GM19455 (cell line): ENCODE results near the gene TEKT3.

Experiments used
- ATAC-seq: cut with Tn5 transposase; IDR thresholded peaks from one replicate; pipeline ENCODE4 v1.9.1; 2021; ENCODE audit not compliant: unreplicated experiment

Gene TEKT3

DNA sequence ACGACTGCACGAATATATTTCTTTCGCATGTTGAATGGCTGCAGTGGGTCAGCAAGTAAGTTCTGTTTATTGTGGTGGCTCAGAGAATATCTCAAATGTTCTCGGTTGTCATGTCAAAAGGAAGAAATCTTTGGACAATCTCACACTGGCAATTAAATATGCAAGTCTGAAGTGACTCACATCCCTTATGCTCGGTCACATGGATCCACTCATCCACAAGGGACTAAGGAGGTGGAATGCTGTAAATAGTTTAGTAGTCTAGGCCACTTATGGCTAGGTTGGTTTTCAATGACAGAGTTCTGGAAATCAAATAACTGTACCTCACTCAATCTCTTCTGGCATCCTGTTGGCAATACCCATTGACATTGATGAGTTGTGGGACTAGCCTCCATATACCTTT is 43.2 kb downstream of the TEKT3 start:
- no peak for ATAC-seq

DNA sequence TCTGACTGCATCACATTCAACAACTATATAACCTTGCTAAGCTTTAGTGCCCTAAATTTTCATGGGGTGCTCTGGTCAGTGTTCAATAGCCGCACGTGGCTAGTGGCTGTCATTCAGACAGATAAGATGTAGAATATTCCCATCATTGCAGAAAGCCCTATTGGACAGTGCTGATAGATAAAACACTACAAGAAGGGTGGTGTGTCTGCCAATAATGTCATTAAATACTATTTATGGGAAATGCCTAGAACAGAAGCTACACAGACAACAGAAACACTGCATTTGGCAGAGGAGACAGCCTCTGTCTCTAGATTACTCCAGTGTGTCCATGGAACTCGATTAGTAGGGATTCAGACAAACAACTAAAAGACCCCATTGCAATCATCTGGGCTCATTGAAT is 47.8 kb downstream of the TEKT3 start:
- no peak for ATAC-seq

GRCh38 chr17:15291674-15292361 is 49.6 kb downstream of the TEKT3 start:
- no peak for ATAC-seq

DNA sequence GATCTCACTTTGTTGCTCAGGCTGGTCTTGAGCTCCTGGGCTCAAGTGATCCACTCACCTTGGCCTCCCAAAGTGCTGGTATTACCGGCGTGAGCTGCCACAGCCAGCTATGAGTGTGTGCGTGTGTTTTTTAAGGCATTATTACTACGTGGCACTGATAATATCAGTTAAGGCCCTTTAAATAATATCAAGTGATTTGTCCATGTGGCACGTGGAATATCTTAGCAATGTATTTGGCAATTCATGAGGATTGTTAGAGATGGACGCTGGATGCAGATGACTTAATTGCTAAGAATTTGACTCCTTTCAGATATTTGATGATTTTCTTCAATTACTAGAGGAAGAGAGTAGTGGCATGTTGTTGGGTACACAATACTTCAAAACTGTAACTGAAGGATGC is 50.8 kb downstream of the TEKT3 start:
- ATAC-seq = no peak

GRCh38 chr17:15289285-15290183 is 51.9 kb downstream of the TEKT3 start:
- ATAC-seq = no peak

DNA sequence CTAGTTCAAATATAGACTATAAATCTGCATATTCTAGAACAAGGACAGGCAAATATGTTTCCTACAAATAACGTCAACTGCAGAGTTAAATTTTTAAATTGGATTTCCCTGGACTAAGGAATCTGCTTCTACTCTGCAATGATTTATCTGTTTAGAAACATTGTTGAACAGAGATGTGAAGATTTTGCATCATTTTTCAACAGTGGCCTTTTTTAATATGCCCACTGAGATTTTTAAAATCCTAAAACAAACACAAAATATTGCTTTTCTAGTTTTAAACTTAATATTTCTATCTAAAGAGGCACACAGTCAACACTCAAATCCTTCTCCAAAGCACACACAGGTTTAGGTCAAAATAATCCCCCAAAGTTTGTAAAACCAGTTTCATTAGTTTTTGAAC is 52.5 kb downstream of the TEKT3 start:
- no peak for ATAC-seq

DNA sequence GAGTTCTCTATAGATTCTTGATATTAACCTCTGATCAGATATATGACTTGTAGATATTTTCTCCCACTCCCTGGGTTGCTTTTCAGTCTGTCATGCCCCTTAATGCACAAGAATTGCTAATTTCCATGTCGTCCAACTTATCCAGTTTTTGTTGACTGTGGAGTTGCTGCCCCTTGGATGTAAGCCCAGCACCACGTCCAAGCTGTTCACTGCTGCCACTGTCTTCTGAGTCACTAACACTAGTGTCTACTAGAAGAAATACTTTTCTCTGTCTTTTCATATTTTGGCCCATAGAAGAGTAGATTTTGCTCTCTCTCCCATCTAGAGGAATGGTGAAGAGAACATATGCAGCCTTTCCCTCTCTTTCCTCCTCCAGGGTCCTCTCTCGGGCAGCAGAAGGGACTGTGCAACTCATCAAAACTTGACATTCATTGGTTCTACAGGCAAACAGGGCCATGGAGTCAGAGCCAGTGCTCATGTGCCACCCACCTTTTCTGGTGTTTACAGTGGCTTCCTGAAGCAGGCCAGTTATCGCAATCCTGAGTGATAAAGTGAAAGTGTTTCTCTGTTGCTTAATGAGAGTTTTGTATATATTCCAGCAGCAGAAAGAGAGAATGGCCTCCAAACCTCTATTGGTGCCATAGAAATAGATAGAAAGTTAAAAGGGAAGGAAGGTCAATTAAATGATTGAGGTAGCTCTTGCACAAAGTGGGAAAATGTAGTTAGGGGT is 53.7 kb downstream of the TEKT3 start:
- no peak for ATAC-seq

GRCh38 chr17:15285466-15285865 is 55.9 kb downstream of the TEKT3 start:
- no peak for ATAC-seq

DNA sequence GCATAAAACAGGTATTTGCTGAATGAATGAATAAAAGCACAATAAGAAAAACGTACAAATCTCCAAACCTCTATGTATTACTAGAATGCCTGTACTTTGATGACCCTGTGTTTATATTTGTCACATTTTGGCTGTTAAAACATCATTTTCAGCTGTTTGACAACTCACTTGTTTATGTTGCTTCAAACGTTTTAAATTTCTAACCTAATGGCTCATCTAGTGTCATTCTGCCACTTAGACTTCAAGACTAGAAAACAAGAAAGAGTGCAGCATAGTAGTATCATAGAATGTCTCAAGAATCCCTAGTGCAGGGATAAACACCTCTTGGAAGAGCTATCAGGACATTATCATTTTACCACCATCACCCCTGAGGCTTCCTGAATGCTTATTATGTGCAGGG is 56.9 kb downstream of the TEKT3 start:
- ATAC-seq = no peak

DNA sequence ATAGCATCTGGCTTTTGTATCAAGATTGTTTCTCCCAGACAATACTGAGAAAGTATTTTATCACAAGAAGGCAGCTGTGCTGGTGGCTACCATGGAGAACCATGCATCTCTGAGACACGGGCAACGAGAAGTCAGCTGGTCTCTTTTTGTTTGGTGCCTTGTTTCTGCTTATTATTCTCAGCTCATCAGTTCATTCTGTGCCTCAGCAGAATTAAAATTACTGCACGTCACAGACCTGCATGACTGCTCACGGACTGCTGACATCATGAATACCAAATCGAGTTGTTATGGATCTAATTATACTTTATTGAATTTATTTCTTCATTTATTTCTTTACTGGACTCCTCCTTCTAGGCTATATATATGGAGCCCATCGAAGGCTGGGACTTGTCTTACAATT is 57.3 kb downstream of the TEKT3 start:
- no peak for ATAC-seq

- ATAC-seq = no peak
Measured at GRCh38 chr17:15281909-15282308, 59.5 kb downstream of the TEKT3 start.

DNA sequence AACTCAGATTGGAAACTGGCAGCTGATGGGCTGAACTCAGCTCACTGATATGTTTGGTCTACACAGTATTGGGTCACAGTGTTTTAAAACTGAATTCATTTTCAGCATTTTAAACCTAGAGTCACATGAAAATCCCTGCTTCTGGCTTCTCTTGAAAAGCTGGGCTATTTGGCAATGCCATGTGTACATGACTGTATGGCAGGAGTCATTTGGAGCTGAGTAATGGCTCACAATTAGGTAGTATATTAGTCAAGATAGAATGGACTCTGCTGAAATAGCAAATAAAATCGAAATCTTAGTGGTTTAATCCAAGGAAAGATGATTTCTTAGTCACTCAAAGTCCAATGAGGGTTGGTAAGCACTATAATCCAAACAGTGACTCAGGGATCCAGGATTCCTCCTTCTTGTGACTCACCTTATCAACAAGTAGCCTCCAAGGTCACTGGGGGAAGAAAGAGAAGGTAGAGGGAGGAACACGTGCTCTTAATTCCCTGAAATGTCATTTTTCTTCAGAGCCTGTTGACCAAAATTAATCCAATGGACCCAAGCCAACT is 62.4 kb downstream of the TEKT3 start:
- ATAC-seq = no peak

DNA sequence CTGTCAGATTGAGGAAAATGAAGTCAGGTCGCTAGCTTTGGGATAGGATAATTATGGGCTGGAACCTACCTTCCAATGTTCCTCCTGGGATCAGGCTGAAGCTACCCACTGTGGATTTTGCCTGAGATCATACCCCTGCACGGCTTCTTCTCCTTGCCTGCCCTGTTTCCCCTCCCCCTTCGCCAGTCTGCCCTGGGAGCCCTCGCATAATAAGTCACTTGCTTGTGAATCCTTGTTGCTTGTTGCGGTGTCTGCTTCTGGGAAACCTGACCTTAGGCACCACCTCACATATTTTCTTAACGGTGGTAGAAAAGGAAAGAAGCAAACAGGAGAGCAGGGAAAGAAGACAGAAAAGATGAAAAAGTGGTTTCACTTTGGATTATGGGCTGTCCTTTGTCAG is 63.0 kb downstream of the TEKT3 start:
- no peak for ATAC-seq

GRCh38 chr17:15274017-15274416 is 67.4 kb downstream of the TEKT3 start:
- ATAC-seq = no peak

DNA sequence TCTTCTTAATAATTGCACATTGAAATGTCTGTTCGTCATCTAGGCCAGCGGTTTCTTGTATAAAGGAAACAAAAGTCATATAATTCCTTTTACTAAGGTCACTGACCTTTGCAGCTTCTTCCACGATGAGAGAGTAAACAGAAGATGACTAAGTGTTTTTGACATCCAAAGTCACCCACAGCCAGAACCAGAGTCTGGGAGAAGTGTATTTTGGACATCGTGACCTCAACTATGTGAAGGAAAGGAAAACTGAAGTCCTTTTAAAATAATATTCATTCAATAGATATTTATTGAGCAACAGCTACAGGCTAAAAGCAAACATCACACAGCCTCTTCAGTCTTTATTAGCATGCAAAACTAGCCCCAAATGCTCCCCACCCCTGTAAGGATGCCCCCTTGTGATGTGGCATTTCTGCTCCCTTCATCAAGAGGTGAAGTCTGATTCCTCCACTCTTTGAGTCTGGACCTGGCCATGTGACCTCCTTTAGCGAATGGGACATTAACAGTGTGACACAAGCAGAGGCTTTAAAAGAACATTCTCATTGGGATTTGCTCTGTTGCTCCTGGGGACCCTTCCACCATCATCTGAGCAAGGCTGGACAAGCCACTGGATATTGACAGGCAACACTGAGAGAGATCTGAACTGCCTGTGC is 68.1 kb downstream of the TEKT3 start:
- ATAC-seq = no peak

DNA sequence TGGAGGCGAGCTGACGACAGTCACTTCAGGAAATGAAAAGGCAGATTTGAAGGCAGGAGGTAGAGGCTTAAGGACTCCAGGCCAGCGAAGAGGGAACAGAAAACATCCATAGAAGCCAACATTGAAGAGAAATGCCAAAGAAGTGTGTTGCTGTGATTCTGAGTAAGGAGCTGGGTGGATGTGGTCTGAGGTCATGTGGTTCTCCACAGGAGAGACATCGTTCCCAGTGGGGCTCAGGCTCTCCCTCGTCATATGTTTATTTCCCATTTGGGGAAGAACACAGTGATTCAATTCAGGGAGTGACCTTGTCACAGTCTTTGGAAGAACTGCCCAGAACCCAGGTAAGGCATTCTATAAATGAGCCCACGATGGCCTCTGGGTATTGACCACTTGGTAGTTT is 69.7 kb downstream of the TEKT3 start:
- no peak for ATAC-seq

GRCh38 chr17:15270628-15271381 is 70.6 kb downstream of the TEKT3 start:
- ATAC-seq = no peak

- ATAC-seq = no peak
Measured at GRCh38 chr17:15269780-15270089, 71.7 kb downstream of the TEKT3 start.

- no peak for ATAC-seq
Measured at GRCh38 chr17:15269087-15269779, 72.2 kb downstream of the TEKT3 start.

DNA sequence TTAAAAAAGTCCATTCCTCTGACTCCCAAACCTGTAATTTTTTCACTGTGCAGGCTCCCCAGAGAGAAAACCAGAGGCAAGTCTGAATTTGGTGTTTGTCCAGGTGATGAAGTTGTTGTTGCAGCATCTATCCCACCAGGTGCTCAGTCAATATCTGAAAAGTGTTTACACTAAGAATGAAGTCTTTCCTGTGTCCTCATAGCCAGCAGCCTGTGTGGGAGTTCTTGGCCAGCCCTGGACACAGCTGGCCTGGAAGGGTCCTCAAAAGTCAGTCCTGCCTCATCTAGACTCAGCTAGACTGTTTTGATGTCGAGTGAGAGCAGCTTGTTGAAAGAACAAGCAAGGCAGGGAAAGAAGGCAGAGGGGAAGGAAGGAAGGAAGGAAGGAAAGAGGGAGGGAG is 72.9 kb downstream of the TEKT3 start:
- ATAC-seq = no peak
